Endothelial cell of umbilical vein (primary cell): ENCODE measurements around the gene SHCBP1.

Experiments
- EZH2 ChIP-seq: IDR thresholded peaks from 2 replicates; pipeline ENCODE4 v1.6.1; 2012; ENCODE audit warnings: borderline replicate concordance, low read depth, mild to moderate bottlenecking, moderate library complexity, low read length, inconsistent platforms; ENCODE audit not compliant: severe bottlenecking
- MYC ChIP-seq: IDR thresholded peaks from one replicate; pipeline ENCODE4 v1.6.1; 2011; ENCODE audit warnings: mild to moderate bottlenecking, low read depth, low read length
- POLR2A ChIP-seq: IDR thresholded peaks from 2 replicates; pipeline ENCODE4 v1.6.1; 2012; ENCODE audit warnings: low read depth, mild to moderate bottlenecking, control low read depth, low read length
- POLR2AphosphoS5 ChIP-seq: IDR thresholded peaks from 2 replicates; pipeline ENCODE4 v1.6.1; 2012; ENCODE audit warnings: low read depth, mild to moderate bottlenecking, control low read depth, low read length, moderate library complexity; ENCODE audit not compliant: insufficient read depth
- TF ChIP-seq, protein P1 (sequence below), 2 donors: IDR thresholded peaks; 1 replicate in 1 of 2; 2 replicates in 1 of 2; pipeline ENCODE4 v1.5.1; 2011; ENCODE audit warnings: low read length in 2 of 2, mild to moderate bottlenecking in 2 of 2, moderate library complexity in 2 of 2, control low read depth in 1 of 2, inconsistent platforms in 1 of 2, low read depth in 1 of 2; ENCODE audit not compliant: insufficient read depth in 1 of 2; ENCODE audit errors: extremely low read depth in 1 of 2
- TF ChIP-seq, protein P2 (sequence below): IDR thresholded peaks from 2 replicates; pipeline ENCODE4 v1.6.1; 2011; ENCODE audit not compliant: insufficient read depth, insufficient read length

DNA sequence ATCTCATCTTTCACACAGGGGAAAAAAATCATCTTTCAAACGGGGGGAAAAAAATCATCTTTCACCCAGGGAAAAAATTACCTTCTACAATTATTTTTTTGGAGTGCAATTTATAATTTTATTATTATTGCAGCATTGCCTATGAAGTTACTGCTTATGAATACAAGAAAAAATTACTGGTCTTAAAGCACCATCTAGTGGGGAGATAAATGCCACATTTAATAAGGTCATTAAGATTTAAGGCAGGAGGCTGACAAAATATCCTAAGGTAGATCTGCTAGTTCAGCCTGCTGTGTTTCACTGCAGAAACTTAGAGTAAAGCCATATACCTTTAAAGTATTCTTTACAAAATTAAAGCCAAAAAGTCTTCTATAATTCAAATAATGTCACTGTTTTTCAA is 13.7 kb downstream of the SHCBP1 start:
- no peak for TF ChIP-seq POLR2A
- TF ChIP-seq, protein P1, sequence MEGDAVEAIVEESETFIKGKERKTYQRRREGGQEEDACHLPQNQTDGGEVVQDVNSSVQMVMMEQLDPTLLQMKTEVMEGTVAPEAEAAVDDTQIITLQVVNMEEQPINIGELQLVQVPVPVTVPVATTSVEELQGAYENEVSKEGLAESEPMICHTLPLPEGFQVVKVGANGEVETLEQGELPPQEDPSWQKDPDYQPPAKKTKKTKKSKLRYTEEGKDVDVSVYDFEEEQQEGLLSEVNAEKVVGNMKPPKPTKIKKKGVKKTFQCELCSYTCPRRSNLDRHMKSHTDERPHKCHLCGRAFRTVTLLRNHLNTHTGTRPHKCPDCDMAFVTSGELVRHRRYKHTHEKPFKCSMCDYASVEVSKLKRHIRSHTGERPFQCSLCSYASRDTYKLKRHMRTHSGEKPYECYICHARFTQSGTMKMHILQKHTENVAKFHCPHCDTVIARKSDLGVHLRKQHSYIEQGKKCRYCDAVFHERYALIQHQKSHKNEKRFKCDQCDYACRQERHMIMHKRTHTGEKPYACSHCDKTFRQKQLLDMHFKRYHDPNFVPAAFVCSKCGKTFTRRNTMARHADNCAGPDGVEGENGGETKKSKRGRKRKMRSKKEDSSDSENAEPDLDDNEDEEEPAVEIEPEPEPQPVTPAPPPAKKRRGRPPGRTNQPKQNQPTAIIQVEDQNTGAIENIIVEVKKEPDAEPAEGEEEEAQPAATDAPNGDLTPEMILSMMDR (IDR thresholded peaks at IDR 0.05; ENCODE audit: extremely low read depth in 1 of 2, insufficient read depth in 1 of 2, low read depth in 1 of 2, low read length in 2 of 2) = no peak
- TF ChIP-seq EZH2 = no peak
- TF ChIP-seq POLR2AphosphoS5 = no peak
- TF ChIP-seq, protein P2, sequence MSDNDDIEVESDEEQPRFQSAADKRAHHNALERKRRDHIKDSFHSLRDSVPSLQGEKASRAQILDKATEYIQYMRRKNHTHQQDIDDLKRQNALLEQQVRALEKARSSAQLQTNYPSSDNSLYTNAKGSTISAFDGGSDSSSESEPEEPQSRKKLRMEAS = no peak
- no peak for TF ChIP-seq MYC
